HepG2 (cell line): ENCODE measurements around the gene LANCL3. TPM values are rescaled to one million over a fixed set of nuclear protein-coding genes. Genes with fewer than 3 reads are reported as not detected.

ENCODE experiments used
- ATAC-seq: fragments of 200-7000 bp; cut with Tn5 transposase; 3 replicates; pipeline ENCODE4 v1.9.1; 2020; ENCODE audit warnings: mild to moderate bottlenecking, moderate library complexity
- BruUV-seq: library from RNA; stranded (reverse); fragments of 400-500 nt; replicated peaks from 2 replicates; lab custom pipeline; 2021; lab: Mats Ljungman, UMichigan
- CTCF ChIA-PET: fragments of 300-600 bp; formaldehyde crosslinking; extraction: SDS; loops from one replicate; lab custom pipeline; 2021; ENCODE audit warnings: low total read pairs, inconsistent platforms, low intra/inter-chr PET ratio; lab: Yijun Ruan, JAX
- POLR2A ChIA-PET: fragments of 350-600 bp; sonication (Branson Sonifier 250); formaldehyde crosslinking; loops from one replicate; lab custom pipeline; 2020; ENCODE audit warnings: antibody characterized with exemption, inconsistent platforms; lab: Yijun Ruan, JAX
- DNase-seq: peaks from one replicate; pipeline ENCODE4 v3.0.0-alpha.2; 2015; ENCODE audit warnings: low spot score
- FAIRE-seq: peaks from 3 replicates; lab custom pipeline; 2011; peaks lifted over from hg19 to GRCh38; lab: Jason Lieb, UNC
- H2AFZ ChIP-seq: one replicate; pipeline ENCODE4 v1.6.1; 2011; ENCODE audit warnings: low read length, inconsistent platforms
- H3K27ac ChIP-seq: fragments of 300-600 bp; 3 replicates; pipeline ENCODE4 v1.8.0; 2011; ENCODE audit warnings: mixed run types, mild to moderate bottlenecking, mixed read lengths, low read length, inconsistent platforms; ENCODE audit not compliant: insufficient read depth; ENCODE audit errors: extremely low read length
- H3K27me3 ChIP-seq, 2 experiments: fragments of 200-600 bp in 1 of 2; 2 replicates in 1 of 2; 3 replicates in 1 of 2; pipeline versions ENCODE4 v1.6.0 to v1.8.0; 2011; ENCODE audit warnings: low read length in 2 of 2, mild to moderate bottlenecking in 2 of 2, moderate library complexity in 2 of 2, inconsistent platforms in 1 of 2; ENCODE audit not compliant: insufficient read depth in 2 of 2, control insufficient read depth in 1 of 2
- H3K36me3 ChIP-seq, 2 experiments: fragments of 200-600 bp in 1 of 2; replicated peaks in 1 of 2; 2 replicates in 1 of 2; 3 replicates in 1 of 2; pipeline versions ENCODE4 v1.5.1 to v1.8.0; 2011; ENCODE audit warnings: low read length in 2 of 2, inconsistent platforms in 1 of 2; ENCODE audit not compliant: insufficient read depth in 2 of 2, control insufficient read depth in 1 of 2
- H3K4me1 ChIP-seq: 2 replicates; pipeline ENCODE4 v1.5.1; 2012; ENCODE audit warnings: low read length, inconsistent platforms; ENCODE audit not compliant: insufficient read depth
- H3K4me2 ChIP-seq: 2 replicates; pipeline ENCODE4 v1.6.0; 2011; ENCODE audit warnings: low read depth, low read length, inconsistent platforms
- H3K4me3 ChIP-seq, 3 experiments: fragments of 200-600 bp in 1 of 3; sonication (generic), shearing (Covaris generic) in 1 of 3; replicated peaks in 1 of 3; 2 replicates each; pipeline ENCODE4 v1.5.1; 2011 to 2016; ENCODE audit warnings: low read length in 3 of 3, inconsistent platforms in 2 of 3, low read depth in 2 of 3, mild to moderate bottlenecking in 2 of 3, control low read depth in 1 of 3, mixed read lengths in 1 of 3; ENCODE audit not compliant: insufficient read depth in 1 of 3
- H3K79me2 ChIP-seq: one replicate; pipeline ENCODE4 v1.6.1; 2011; ENCODE audit warnings: low read length, inconsistent platforms; ENCODE audit not compliant: insufficient read depth
- H3K9ac ChIP-seq: 2 replicates; pipeline ENCODE4 v1.6.0; 2011; ENCODE audit warnings: mild to moderate bottlenecking, low read depth, low read length, inconsistent platforms; ENCODE audit not compliant: insufficient read depth
- H3K9me3 ChIP-seq: 2 replicates; pipeline ENCODE4 v1.5.1; 2012; ENCODE audit warnings: mild to moderate bottlenecking, low read length
- H4K20me1 ChIP-seq: 2 replicates; pipeline ENCODE4 v1.6.0; 2011; ENCODE audit warnings: inconsistent platforms, mild to moderate bottlenecking, low read length, moderate library complexity; ENCODE audit not compliant: insufficient read depth
- ATF7 ChIP-seq, 2 experiments: fragments of 450-650 bp in 1 of 2; sonication (generic) in 1 of 2; formaldehyde crosslinking in 1 of 2; IDR thresholded peaks; 2 replicates each; pipeline versions ENCODE4 v1.4.0 to v1.6.1; 2016 to 2020; ENCODE audit warnings: antibody characterized with exemption in 1 of 2, mild to moderate bottlenecking in 1 of 2, missing genetic modification reagents in 1 of 2
- MED13 ChIP-seq: sonication (generic); formaldehyde crosslinking; IDR thresholded peaks from 2 replicates; pipeline ENCODE4 v1.5.0; 2020; ENCODE audit warnings: missing genetic modification reagents
- SIN3A ChIP-seq: IDR thresholded peaks from 2 replicates; pipeline ENCODE4 v1.6.1; 2011; ENCODE audit warnings: low read depth, mild to moderate bottlenecking, control low read depth, low read length, borderline replicate concordance
- SIN3B ChIP-seq: fragments of 150-350 bp; IDR thresholded peaks from 2 replicates; pipeline ENCODE4 v1.6.1; 2014; ENCODE audit warnings: low read length
- ZNF18 ChIP-seq: sonication (generic); formaldehyde crosslinking; IDR thresholded peaks from 2 replicates; pipeline ENCODE4 v1.8.0; 2022; ENCODE audit warnings: mild to moderate bottlenecking, missing genetic modification reagents; ENCODE audit not compliant: insufficient replicate concordance
- ZNF564 ChIP-seq: sonication (generic); formaldehyde crosslinking; IDR thresholded peaks from 2 replicates; pipeline ENCODE4 v1.8.1; 2023; ENCODE audit warnings: mild to moderate bottlenecking, missing genetic modification reagents
- WGBS: methylation state at CpG from one replicate; pipeline ENCODE4 v1.1.6; 2017; ENCODE audit warnings: low lambda C conversion rate; 5-methylcytosine and 5-hydroxymethylcytosine counted together
- in situ Hi-C: cut with HindIII; loops from 2 replicates; pipeline ENCODE4 v1.10.0; 2017; ENCODE audit warnings: low pct_unique_long_range_greater_than_20kb; ENCODE audit not compliant: extremely low pct_ligation_motif_present
- intact Hi-C: fragments of 100-400 bp; cut with micrococcal nuclease; formaldehyde crosslinking; loops from one replicate; pipeline ENCODE4 v1.10.0; 2022; ENCODE audit not compliant: unreplicated experiment
- polyA plus RNA-seq, 8 experiments: library from polyadenylated mRNA; depleted of rRNA in 3 of 8; stranded (reverse) in 7 of 8; unstranded in 1 of 8; fragments of >200 nt; fragmentation: Illumina TruSeq in 4 of 8; extraction: Trizol in 4 of 8; gene quantifications; 2 replicates each; pipeline versions ENCODE4 v1.2.1 to v1.2.3, GENCODE V29; 2011 to 2016; ENCODE audit warnings: low read depth in 4 of 8, missing spikeins in 1 of 8, mixed read lengths in 1 of 8; ENCODE audit not compliant: insufficient read depth in 1 of 8
- total RNA-seq, 5 experiments: library from RNA; depleted of rRNA; stranded (reverse); fragments of >200 nt; fragmentation: Illumina TruSeq; extraction: Trizol; gene quantifications; 2 replicates each; pipeline ENCODE4 v1.2.3, GENCODE V29; 2016; ENCODE audit warnings: low read depth in 1 of 5
- TF ChIP-seq, protein P1 (sequence below): sonication (generic); formaldehyde crosslinking; IDR thresholded peaks from 2 replicates; pipeline ENCODE4 v1.5.0; 2020; ENCODE audit warnings: mild to moderate bottlenecking, missing genetic modification reagents, borderline replicate concordance
- TF ChIP-seq, protein P2 (sequence below): sonication (generic); formaldehyde crosslinking; IDR thresholded peaks from 2 replicates; pipeline ENCODE4 v1.4.0; 2020; ENCODE audit warnings: missing genetic modification reagents, borderline replicate concordance

LANCL3 gene
- total and polyA plus RNA-seq, 2 of the 13 experiments (the other 11 are each of a cell fraction or from before 2014, with no cell fraction given), result not detected

- BruUV-seq, result no TSS peak
- H3K79me2 ChIP-seq, result no peaks in the 10 kb centered on the region
- H2AFZ ChIP-seq, result no peak overlapping the region
- TF ChIP-seq, protein P1, sequence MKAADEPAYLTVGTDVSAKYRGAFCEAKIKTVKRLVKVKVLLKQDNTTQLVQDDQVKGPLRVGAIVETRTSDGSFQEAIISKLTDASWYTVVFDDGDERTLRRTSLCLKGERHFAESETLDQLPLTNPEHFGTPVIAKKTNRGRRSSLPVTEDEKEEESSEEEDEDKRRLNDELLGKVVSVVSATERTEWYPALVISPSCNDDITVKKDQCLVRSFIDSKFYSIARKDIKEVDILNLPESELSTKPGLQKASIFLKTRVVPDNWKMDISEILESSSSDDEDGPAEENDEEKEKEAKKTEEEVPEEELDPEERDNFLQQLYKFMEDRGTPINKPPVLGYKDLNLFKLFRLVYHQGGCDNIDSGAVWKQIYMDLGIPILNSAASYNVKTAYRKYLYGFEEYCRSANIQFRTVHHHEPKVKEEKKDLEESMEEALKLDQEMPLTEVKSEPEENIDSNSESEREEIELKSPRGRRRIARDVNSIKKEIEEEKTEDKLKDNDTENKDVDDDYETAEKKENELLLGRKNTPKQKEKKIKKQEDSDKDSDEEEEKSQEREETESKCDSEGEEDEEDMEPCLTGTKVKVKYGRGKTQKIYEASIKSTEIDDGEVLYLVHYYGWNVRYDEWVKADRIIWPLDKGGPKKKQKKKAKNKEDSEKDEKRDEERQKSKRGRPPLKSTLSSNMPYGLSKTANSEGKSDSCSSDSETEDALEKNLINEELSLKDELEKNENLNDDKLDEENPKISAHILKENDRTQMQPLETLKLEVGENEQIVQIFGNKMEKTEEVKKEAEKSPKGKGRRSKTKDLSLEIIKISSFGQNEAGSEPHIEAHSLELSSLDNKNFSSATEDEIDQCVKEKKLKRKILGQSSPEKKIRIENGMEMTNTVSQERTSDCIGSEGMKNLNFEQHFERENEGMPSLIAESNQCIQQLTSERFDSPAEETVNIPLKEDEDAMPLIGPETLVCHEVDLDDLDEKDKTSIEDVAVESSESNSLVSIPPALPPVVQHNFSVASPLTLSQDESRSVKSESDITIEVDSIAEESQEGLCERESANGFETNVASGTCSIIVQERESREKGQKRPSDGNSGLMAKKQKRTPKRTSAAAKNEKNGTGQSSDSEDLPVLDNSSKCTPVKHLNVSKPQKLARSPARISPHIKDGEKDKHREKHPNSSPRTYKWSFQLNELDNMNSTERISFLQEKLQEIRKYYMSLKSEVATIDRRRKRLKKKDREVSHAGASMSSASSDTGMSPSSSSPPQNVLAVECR (CRISPR knock-in tag), result no peak
- TF ChIP-seq MED13 (CRISPR knock-in tag), result no peak
- no peak for TF ChIP-seq ATF7 (IDR thresholded peaks at IDR 0.05)
- no peak for TF ChIP-seq ATF7 (CRISPR knock-in tag; IDR thresholded peaks at IDR 0.05)
- TF ChIP-seq ZNF18 (CRISPR knock-in tag), result no peak
- no peak for TF ChIP-seq SIN3A
- TF ChIP-seq ZNF564, result no peak
- no peak for TF ChIP-seq SIN3B
- TF ChIP-seq, protein P2, sequence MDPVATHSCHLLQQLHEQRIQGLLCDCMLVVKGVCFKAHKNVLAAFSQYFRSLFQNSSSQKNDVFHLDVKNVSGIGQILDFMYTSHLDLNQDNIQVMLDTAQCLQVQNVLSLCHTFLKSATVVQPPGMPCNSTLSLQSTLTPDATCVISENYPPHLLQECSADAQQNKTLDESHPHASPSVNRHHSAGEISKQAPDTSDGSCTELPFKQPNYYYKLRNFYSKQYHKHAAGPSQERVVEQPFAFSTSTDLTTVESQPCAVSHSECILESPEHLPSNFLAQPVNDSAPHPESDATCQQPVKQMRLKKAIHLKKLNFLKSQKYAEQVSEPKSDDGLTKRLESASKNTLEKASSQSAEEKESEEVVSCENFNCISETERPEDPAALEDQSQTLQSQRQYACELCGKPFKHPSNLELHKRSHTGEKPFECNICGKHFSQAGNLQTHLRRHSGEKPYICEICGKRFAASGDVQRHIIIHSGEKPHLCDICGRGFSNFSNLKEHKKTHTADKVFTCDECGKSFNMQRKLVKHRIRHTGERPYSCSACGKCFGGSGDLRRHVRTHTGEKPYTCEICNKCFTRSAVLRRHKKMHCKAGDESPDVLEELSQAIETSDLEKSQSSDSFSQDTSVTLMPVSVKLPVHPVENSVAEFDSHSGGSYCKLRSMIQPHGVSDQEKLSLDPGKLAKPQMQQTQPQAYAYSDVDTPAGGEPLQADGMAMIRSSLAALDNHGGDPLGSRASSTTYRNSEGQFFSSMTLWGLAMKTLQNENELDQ, result no peak
- FAIRE-seq (no peak), ATAC-seq (no peak), DNase-seq (no peak)
- no peaks in the 10 kb centered on the region for H3K9me3 ChIP-seq
- intact Hi-C loops (no loop called here), in situ Hi-C loops (no loop called here)
- no peak overlapping the region for H3K4me2 ChIP-seq
- H3K27me3 ChIP-seq, result no peaks in the 10 kb centered on the region
- 0% methylated on average over 2 of the region's 2 CpGs for WGBS
- no peak overlapping the region for H3K9ac ChIP-seq
- H3K4me3 ChIP-seq, result no peak overlapping the region
- POLR2A ChIA-PET, result no interaction called here
- CTCF ChIA-PET, result no interaction called here
- no peaks in the 10 kb centered on the region for H3K36me3 ChIP-seq
- H3K27ac ChIP-seq, result no peak overlapping the region
- H3K4me1 ChIP-seq, result no peaks in the 10 kb centered on the region
- no peaks in the 10 kb centered on the region for H4K20me1 ChIP-seq
Observed at GRCh38 chrX:37608156-37608555, 36.7 kb downstream of the LANCL3 start.
